GM19193 (cell line): ENCODE data around the gene NRSN2.

Experiments used
- POLR2A ChIP-seq: IDR thresholded peaks from 4 replicates; pipeline ENCODE4 v1.6.1; 2011; ENCODE audit not compliant: insufficient read depth, insufficient read length; ENCODE audit errors: extremely low read depth

NRSN2 gene

DNA sequence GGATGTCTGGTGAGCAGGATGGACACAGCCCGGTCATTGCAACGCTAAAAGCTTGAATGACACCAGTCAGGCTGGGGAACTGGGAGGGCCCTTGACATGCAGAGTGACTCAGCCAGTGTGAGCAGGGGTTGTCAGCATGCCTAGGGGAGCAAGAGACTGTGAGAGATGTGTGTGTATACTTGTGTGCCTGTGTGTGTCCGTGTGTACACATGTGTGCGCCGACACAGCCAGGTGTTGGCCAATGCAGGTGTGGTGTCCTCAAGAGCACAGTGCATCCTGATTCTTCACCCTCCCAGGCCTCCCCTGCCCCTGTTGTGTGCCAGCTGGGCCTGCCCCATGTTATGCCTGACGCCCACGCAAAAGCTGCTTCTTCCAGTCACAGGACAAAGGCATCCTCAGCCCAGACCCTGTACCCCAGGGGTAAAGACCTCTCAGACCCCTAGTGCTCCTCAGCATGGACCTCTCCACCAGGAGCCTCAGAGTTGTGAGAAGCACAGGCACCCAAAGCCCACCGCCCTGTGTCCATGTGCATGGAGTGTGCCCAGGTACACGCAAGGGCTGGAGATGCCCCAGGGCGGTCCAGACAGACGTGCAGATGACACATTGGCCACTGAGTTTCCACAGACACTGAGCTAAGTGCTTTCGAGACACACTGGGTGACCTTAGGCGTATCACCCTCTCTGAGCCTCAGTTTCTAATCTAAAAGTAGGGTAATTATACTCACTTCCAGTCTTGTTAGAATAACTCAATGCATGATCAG, 16.6 kb downstream of the NRSN2 start:
- TF ChIP-seq POLR2A = no peak

DNA sequence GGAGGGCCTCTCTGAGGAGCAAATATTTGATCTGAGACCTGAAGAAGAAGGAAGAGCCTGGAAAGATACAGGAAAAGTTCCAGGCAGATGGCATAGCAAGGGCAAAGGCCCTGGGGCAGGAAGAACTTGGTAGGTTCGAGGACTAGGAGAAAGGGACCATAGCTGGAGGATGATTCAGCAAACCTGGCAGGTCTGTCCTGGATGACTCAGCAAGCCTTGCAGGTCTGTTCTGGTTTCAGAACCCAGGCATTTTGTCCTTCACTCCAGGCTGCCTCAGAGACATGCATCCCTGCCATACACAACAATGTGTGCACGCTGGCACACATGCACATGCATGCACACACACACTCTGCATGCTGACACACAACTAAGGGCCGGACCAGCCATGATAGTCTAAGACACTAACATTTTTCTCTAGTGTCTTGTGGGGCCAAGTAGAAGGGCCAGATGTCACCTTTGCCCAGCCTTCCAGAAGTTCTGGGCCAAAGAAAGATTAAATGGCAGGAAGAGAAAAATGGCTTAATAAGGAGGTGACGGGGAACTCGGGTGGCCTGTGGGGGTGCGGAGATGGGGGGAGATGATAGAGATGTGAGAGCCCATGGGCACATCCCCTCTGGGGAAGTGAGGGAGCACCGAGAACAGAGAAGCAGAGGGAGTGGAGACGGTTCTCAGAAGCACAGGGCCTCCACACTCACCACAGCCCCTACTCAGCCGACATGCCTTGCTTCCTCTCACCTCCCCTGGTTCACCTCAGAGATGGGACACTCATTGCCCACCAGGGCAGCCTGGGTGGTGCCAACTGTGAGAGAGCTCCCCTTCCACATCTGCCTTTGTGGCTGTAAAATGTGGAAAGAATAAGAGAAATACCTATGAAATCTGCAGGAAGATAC, 18.2 kb downstream of the NRSN2 start:
- TF ChIP-seq POLR2A = no peak

DNA sequence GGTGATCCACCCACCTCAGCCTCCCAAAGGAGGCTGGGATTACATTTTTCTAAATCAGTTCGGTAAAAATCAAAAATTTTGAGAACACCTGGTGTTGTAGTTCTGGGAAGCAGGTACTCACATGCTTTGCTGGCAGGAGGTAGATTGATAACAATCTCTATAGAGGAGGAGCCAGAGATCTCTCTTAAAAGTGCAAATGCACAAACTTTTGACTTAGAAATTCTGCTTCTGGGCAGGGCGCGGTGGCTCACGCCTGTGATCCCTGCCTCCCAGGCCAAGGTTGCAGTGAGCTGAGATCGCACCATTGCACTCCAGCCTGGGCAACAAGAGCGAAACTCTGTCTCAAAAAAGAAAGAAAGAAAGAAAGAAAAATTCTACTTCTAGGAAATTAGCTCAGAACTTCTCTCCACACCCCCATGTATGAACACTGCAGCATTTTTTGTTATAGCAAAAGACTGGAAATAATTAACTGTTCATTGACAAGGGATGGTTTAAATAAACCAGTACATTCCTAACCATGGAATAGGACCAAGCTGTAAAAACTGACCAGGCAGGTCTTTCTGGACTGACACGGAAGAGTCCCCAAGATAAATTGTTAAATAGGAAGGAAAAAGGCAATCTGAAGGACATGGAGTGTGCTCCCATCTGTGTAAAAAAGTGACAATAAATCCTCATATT, 19.3 kb downstream of the NRSN2 start:
- no peak for TF ChIP-seq POLR2A

- no peak for TF ChIP-seq POLR2A
Observed at GRCh38 chr20:366719-367485, 20.0 kb downstream of the NRSN2 start.

DNA sequence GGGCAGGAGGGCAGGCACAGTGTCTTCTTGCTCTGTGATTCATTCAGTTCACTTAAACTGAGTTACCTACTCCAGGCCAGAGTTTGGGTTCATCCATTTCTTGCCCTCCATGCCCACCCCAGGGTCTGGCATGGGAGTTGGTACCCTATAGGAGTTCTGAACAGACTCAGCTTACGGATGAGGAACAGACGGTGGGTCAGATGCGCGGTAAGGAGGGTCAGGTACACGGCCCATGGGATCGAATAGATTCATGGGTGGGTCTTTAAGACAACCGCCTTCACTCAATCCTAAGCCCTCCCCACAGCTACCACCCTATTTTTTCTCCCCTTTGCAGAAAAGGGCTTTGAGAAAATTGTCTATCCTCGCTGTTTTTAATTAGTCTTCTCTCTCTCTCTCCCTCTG, 20.6 kb downstream of the NRSN2 start:
- no peak for TF ChIP-seq POLR2A

DNA sequence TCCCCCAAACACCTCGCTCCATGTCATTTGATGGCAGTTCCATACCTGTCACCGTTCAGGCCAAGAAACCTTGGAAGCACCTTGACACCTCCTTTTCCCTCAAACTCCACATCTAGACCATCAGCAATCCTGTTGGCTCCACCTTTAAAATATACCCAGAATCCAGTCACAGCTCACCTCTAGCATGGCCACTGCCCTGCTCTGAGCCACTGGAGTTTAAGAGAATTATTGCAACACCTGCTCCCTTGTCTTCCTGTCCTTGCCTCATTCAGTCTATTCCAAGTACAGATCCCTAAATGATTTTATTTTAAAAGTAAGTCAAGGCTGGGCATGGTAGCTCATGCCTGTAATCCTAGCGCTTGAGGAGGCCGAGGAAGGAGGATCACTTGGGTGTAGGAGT, 22.0 kb downstream of the NRSN2 start:
- no peak for TF ChIP-seq POLR2A

DNA sequence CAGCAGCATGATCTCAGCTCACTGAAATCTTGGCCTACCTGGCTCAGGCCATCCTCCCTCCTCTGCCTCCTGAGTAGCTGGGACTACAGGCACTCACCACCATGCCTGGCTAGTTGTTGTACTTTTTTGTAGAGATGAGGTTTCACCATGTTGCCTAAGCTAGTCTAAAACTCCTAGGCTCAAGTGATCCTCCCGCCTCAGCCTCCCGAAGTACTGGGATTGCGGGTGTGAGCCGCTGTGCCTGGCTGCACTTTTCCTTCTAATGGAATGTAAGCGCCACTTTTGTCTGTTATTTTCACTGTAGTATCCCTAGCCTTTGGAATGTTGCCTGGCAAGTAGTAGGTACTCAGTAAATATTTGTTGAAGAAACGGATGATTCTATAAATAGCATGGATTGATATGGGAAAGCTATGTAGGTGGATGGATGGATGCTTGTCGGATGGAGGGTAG, 23.3 kb downstream of the NRSN2 start:
- TF ChIP-seq POLR2A = no peak

- no peak for TF ChIP-seq POLR2A
Observed at GRCh38 chr20:370977-371754, 24.3 kb downstream of the NRSN2 start.

- TF ChIP-seq POLR2A = no peak
Observed at GRCh38 chr20:371755-372542, 25.0 kb downstream of the NRSN2 start.

DNA sequence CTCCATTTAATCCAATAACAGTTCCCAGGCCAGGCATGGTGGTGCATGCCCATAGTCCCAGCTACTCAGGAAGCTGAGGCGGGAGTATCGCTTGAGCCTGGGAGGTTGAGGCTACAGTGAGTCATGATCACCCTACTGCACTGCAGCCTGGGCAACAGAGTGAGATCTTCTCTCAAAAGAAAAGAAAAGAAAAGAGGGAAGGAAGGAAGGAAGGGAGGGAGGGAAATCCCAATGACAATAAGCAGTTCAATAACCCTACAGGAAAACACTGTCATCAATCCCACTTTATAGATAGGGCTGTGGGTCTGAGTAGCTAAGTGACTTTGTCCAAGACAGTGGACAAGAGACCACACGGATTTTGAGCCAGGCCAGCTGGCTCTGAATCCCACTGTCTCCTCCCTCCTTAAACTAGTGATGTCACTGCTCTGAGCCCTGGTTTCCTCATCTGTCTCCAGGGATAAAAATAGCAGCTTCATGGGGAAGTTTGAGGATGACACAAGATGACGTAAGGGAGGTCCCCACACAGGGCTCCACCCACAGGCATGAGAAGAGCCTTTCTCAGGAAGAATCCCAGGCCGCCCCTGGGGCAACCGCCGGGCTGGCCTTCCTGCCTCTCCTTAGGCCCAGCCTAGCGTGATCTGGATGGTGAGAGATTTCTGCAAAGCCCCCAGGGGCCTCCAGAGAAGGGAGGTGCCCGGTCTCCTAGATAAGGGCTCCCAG, 26.4 kb downstream of the NRSN2 start:
- no peak for TF ChIP-seq POLR2A

DNA sequence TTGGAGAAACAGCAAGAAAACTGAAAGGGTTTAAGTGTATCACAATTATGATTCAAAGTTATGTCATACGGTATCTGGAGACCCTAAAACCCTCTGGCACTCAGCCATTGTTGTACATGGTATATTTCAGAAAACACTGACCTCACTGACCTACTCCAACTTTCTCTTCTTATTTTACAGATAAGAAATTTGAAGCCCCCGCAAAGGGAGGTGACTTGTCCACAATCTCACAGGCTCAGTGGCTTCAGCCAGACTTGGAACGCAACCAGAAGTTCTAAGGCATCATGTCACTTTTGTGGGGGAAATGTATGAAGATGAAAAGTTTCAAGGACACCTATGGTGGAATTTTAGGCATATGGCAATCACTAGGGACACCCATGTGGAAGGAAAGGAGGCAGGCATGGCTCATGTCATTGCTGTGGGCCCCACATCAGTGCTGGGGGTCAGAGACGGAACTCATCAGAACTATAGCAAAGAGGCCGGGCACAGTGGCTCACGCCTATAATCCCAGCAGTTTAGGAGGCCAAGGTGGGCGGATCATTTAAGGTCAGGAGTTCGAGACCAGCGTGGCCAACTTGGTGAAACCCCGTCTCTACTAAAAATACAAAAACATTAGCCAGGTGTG, 28.5 kb downstream of the NRSN2 start:
- no peak for TF ChIP-seq POLR2A

DNA sequence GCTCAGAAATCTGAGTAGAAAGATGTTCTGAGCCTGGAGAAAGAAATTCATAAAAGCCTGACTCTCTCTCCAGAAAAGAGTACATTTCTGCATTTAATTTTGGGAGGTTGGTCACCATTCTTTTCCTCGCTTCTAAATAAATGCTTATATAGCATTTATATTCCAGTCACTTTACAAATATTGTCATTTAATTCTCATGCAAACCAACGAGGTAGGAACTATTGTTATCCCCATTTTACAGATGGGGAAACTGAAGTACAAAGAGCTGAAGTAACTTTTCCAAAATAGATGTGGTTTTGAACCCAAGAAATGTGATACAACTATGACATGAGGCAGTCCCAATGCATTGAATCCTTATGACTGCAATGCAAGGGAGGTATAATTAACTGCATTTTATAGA, 29.2 kb downstream of the NRSN2 start:
- TF ChIP-seq POLR2A = no peak
